Measurements from ENCODE around the gene ELOVL6.
"Not testable (repeated sequence)": the region's sequence is repeated elsewhere in the genome, so short reads cannot be mapped to it uniquely, and the experiment has no call there.

Gene ELOVL6

GRCh38 chr4:110157580-110157979 is 40.8 kb downstream of the ELOVL6 start:
- no peak for DNase-seq

DNA sequence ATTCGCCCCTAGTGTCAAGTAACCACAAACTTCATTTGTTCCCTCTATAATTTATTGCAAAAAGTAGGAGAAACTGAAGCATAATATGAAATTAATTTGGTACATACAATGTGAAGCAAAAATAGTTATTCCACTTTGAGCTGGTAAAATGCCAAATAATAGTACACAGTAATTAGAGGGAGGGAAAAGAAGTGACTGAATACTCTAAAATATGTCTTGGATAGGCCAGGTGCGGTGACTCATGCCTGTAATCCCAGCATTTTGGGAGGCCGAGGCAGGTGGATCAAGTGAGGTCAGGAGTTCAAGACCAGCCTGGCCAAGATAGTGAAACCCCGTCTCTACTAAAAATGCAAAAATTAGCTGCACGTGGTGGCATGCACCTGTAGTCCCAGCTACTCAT is 41.2 kb downstream of the ELOVL6 start:
- DNase-seq: not testable (repeated sequence)

- DNase-seq: no peak
These were observed 42.0 kb downstream of the ELOVL6 start for GRCh38 chr4:110156442-110156841.

- no peak for DNase-seq
These were observed 42.8 kb downstream of the ELOVL6 start for GRCh38 chr4:110155654-110156053.

DNA sequence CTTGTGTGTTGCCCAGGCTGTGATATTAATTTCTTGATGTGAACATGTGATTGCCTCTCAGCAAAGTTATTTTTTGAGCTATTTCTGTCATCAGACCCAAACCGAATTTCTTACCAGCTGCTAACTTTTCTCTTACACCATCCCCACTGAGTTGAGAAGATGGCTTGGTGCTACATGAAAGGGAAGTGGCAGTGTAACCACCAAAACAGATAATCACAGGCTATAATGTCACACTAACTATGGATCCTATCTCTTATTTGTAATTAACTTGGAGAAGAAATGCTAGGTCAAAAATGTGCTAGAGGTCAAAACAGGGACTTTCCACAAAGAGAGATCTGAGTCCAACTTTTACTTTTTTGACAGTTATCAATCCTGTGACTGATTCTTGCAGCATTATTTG is 43.8 kb downstream of the ELOVL6 start:
- no peak for DNase-seq

DNA sequence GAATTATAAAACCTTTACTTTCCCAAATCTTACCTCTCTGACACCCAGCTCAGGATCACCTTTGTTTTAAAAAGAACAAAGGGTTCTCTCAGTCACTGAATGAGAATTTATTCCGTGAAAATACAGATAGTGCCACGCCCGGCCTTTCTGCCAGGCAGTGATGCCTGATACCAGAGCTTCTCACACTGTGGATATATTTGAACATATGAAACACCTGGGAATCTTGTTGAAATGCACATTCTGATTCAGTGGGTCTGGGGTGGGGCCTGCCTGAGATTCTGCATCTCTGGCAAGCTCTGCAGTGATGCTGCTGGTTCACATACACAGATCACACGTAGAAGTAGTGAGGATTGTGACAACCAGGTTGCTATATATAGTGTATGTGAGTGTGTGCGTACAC is 46.0 kb downstream of the ELOVL6 start:
- DNase-seq: no peak

GRCh38 chr4:110149089-110149488 is 49.3 kb downstream of the ELOVL6 start:
- DNase-seq: no peak

DNA sequence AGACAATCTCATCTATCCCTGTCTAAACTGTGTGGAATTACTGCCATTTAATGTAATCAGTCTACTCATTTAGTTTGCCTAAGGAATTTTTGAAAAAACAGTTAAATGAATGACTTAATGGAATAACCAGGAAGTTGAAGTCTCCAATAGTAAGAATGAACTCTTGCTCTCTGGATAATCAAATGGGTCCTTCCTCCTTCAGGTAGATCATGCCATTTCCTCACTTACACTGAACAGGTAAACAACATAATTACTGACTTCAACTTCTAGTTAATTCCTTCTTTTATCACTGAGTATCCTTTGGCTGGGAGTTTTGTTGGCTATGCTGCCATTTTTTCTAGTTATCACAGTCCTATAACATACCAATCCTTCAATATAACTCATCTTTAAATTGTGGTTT is 56.0 kb downstream of the ELOVL6 start:
- DNase-seq: no peak

GRCh38 chr4:110139815-110140214 is 58.6 kb downstream of the ELOVL6 start:
- no peak for DNase-seq

DNA sequence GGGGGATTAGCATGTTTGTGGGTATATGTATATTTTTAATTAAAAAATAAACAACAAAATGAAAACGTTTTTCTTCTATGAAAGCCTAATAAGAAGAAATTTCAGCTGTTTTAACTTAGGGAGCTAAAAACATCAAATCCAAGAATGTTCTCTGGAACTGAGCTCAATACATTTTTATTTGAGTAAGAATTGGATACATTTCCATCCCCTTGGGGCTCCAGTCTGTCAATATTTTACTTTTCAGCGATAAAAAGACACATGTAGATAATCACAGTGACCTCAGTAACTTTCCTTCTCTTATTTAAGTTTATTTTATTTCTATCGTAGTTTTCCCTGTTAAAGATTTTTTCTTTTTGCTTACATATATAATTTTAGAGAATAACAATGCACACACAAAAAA is 59.3 kb downstream of the ELOVL6 start:
- no peak for DNase-seq

GRCh38 chr4:110138551-110138950 is 59.9 kb downstream of the ELOVL6 start:
- DNase-seq: no peak

DNA sequence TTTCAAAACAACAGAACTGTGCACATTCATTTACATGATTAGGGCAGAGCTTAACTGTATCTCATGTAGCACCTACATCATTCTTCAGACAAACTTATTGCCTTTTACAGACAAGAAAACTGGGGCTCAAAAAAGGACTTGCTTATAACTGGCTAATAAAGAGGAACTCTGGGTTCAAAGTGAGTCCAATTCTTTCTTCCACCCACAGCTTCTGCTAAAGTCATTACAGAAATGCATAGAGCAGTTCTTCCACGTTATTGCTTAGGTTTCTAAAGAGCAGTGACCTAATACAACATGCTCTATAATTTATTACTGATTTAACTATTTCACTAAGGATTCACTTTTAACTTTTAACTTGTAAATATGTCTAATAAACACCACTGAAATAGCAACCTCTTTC is 60.6 kb downstream of the ELOVL6 start:
- DNase-seq: no peak

DNA sequence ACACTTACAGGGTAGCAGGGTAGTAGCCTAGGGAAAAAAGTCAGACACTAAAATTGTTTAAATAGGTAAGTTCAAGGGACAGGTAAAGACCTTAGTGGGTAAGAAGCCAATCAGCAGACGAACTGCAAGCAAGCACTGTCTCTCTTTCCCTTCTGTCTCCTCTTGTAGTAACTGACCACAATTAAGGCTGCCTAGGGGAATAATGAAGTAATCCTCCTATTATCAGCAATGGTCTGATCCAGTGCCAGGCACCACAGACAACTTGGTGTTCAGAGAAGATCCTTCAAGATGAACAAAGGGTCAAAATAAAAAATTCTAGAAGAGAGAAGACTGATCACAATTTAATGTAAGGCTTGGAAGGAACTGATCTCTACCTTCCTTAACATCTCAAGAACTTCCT is 62.9 kb downstream of the ELOVL6 start:
- DNase-seq: no peak

GRCh38 chr4:110135076-110135475 is 63.3 kb downstream of the ELOVL6 start:
- no peak for DNase-seq

DNA sequence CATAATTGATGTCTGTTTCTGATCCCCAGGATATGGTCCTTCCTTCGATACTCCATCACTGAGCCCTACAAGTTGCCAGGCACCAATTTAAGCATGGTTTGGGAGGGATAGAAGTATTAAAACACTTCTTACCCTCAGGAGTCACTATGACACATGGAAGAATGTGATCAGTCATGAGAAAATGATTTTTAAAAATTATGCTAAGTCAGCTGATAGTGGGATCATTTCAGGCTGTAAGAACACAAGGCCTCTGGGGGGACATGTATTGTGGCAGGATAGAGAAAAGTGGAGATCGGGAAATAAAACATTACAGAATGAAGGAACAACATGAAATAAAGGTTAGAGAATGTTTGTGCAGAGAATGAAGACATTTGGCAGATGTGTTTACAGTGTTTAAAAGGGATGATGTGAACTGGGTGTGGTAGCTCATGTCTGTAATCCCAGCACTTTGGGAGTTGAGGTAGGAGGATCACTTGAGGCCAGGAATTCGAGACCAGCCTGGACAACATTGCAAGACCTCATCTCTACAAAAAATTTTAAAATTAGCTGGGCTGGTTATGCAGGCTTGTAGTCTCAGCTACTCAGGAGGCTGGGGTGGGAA is 64.0 kb downstream of the ELOVL6 start:
- DNase-seq: no peak

GRCh38 chr4:110132816-110133719 is 65.3 kb downstream of the ELOVL6 start:
- DNase-seq: no peak

GRCh38 chr4:110131916-110132315 is 66.5 kb downstream of the ELOVL6 start:
- no peak for DNase-seq

- DNase-seq: no peak
These were observed 67.6 kb downstream of the ELOVL6 start for GRCh38 chr4:110130576-110131358.

- DNase-seq: no peak
These were observed 68.9 kb downstream of the ELOVL6 start for GRCh38 chr4:110129544-110129943.

DNA sequence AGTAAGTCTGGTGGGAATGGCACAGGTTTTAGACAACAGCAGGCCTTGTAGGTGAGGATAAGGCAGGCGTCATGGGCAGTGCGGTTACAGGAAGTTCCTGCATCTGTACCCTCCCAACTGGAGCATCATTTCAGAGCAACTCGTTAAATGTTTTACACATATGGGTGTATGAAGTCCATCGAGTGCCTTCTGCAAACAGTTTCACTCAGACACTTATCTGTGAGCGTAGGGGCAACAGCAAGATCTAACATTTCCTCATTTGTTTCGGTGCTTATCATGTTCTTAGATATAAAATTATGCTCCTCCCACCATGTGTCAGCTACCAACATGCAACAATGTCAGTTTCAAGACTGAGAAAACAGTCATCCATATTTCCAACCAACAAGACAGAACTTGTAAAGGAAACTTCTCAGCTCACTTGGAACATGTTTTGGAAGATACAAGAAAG is 69.9 kb downstream of the ELOVL6 start:
- DNase-seq: no peak

GRCh38 chr4:110128029-110128428 is 70.4 kb downstream of the ELOVL6 start:
- DNase-seq: no peak

GRCh38 chr4:110124711-110125110 is 73.7 kb downstream of the ELOVL6 start:
- no peak for DNase-seq

DNA sequence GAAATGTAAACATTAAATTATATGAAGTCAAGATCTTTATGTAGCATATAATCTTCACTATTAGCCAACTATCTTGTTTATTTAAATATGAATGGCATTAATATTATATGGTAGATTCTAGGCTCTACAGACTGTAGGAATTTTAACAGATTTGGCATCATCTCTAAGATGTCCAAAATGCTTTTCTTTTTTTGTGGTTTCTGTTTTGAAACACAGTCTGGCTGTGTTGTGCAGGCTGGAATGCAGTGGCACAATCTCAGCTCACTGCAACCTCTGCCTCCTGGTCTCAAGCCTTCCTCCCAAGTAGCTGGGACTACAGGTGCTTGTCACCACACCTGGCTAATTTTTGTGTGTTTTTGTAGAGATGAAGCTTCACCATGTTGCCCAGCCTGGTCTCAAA is 76.2 kb downstream of the ELOVL6 start:
- no peak for DNase-seq

DNA sequence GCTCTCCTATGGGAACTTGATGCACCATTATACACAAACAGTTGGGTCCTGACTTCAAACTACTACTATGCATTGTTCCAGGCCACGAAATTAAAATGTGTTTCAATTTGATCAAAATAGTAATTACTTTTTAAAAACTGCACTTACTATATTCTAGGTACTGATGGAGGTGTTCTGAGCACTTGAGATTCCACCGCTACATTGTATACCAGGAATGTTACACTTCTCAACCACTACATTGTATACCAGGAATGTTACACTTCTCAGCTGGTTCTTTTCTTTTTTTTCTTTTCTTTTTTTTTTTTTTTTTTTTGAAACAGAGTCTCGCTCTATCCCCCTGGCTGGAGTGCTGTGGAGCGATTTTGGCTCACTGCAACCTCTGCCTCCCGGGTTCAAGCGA is 77.9 kb downstream of the ELOVL6 start:
- DNase-seq: no peak
